ENCODE results near the gene TAS2R31.

Gene TAS2R31

GRCh38 chr12:10998204-10998603 lies 33.0 kb downstream of the TAS2R31 start, which contains the start of gene TAS2R20:
TAS2R20 (minus strand) TSS chr12:10998304; CDS start chr12:10997875, 429 bp downstream.
- no peak for TF ChIP-seq CTCF (IDR thresholded peaks at IDR 0.05; ENCODE audit: insufficient read depth, low read depth, low read length, missing control alignments)
- no peak within 1 kb of the TSS for H3K4me3 ChIP-seq (ENCODE audit: low read depth, low read length)
- DNase-seq (ENCODE audit: low read depth) = no peak

GRCh38 chr12:10994307-10994706 lies 36.9 kb downstream of the TAS2R31 start:
- no peak for TF ChIP-seq CTCF (IDR thresholded peaks at IDR 0.05; ENCODE audit: insufficient read depth, low read depth, low read length, missing control alignments)
- no peak for DNase-seq (ENCODE audit: low read depth)
- no peak overlapping the region for H3K4me3 ChIP-seq (ENCODE audit: low read depth, low read length)

GRCh38 chr12:10989107-10989506 lies 42.1 kb downstream of the TAS2R31 start:
- no peak for TF ChIP-seq CTCF (IDR thresholded peaks at IDR 0.05; ENCODE audit: insufficient read depth, low read depth, low read length, missing control alignments)
- no peak overlapping the region for H3K4me3 ChIP-seq (ENCODE audit: low read depth, low read length)
- DNase-seq (ENCODE audit: low read depth) = no peak

- DNase-seq (ENCODE audit: low read depth) = no peak
- H3K4me3 ChIP-seq (ENCODE audit: low read depth, low read length) = no peak within 1 kb of the TSS
- no peak for TF ChIP-seq CTCF (IDR thresholded peaks at IDR 0.05; ENCODE audit: insufficient read depth, low read depth, low read length, missing control alignments)
Observed at GRCh38 chr12:10986812-10987211, 44.4 kb downstream of the TAS2R31 start, which contains the start of gene TAS2R50. TAS2R50 (minus strand) TSS chr12:10986912; CDS start chr12:10986860, 52 bp downstream.

- no peak for TF ChIP-seq CTCF (IDR thresholded peaks at IDR 0.05; ENCODE audit: insufficient read depth, low read depth, low read length, missing control alignments)
- DNase-seq (ENCODE audit: low read depth) = no peak
- H3K4me3 ChIP-seq (ENCODE audit: low read depth, low read length) = no peak overlapping the region
Observed at GRCh38 chr12:10982244-10982643, 49.0 kb downstream of the TAS2R31 start.
